BLaER1 treated with 17β-estradiol and CSF1 and Interleukin-3, amounts not matched to agents 10 nM and 100 nM (cell line): ENCODE results near the gene GAMT.

Experiments
- H3K27ac ChIP-seq, 11 experiments: shearing (Covaris generic); formaldehyde crosslinking; 2 replicates each; pipeline ENCODE4 v1.8.1; 2022
- H3K27me3 ChIP-seq, 11 experiments: shearing (Covaris generic); formaldehyde crosslinking; 2 replicates each; pipeline ENCODE4 v1.8.1; 2022
- H3K36me3 ChIP-seq, 11 experiments: shearing (Covaris generic); formaldehyde crosslinking; 2 replicates each; pipeline ENCODE4 v1.8.1; 2022
- H3K4me1 ChIP-seq, 10 experiments: shearing (Covaris generic); formaldehyde crosslinking; 2 replicates each; pipeline ENCODE4 v1.8.1; 2022
- H3K4me2 ChIP-seq, 11 experiments: shearing (Covaris generic); formaldehyde crosslinking; 2 replicates each; pipeline ENCODE4 v1.8.1; 2022
- H3K4me3 ChIP-seq, 10 experiments: shearing (Covaris generic); formaldehyde crosslinking; 2 replicates each; pipeline ENCODE4 v1.8.1; 2022
- H3K9ac ChIP-seq, 11 experiments: shearing (Covaris generic); formaldehyde crosslinking; 2 replicates each; pipeline ENCODE4 v1.8.1; 2022
- H3K9me3 ChIP-seq, 11 experiments: shearing (Covaris generic); formaldehyde crosslinking; replicated peaks in 1 of 11; 2 replicates each; pipeline ENCODE4 v1.8.1; 2022
- H4K20me1 ChIP-seq, 11 experiments: shearing (Covaris generic); formaldehyde crosslinking; 2 replicates each; pipeline ENCODE4 v1.8.1; 2022
- Cebpa-rat ChIP-seq, 11 experiments: shearing (Covaris generic); IDR thresholded peaks; 2 replicates each; pipeline ENCODE4 v1.8.1; 2022

GAMT gene

DNA sequence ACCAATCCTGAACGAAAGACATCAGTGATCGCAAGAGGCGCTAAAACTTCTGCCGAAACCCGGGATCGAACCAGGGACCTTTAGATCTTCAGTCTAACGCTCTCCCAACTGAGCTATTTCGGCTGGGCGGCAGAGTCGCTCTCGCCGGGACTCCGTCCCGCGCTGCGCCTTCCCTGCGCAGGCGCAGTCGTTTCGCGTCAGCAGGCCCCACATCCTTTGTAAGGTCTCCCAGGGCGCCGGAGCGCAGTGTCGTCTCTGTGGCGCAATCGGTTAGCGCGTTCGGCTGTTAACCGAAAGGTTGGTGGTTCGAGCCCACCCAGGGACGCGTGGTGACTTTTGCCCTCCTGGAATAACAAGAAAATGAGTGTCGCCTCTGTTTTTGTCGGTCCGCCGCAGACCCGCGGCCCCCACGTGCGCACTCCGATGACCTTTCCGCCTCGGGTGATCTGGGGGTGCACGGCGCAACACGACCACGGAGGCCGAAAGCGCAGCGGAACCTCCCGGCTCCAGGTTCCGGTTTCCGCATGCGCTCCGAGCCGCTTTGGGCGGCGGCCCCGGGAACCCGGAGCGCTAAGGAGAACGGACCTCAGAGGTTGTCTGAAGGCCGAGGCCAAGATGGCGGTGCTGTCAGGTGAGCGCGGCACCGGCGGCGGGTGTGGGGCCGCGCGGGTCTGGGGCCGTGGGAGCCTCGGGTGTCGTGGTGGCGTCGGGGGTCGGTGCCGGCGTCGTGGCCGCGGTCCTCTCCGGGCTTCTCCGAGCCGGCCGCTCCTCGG lies 17.8 kb downstream of the GAMT start, which contains the start of gene NDUFS7:
Gene NDUFS7, plus strand, starts transcription at position 596 of the 773 bp plus-strand sequence. Its CDS starts 20 bp downstream, at position 616.
- H3K9me3 ChIP-seq, result no peaks in the 10 kb centered on the region
- peak within 1 kb of the TSS; percentile 82 to 95 (median 92) for H3K27ac ChIP-seq
- H3K36me3 ChIP-seq, result peaks cover 11 to 26% (median 24%) of the 10 kb centered on the region in 11 experiments
- H3K9ac ChIP-seq, result peak within 1 kb of the TSS; percentile 89 to 96 (median 95)
- peaks cover 19 to 43% (median 29%) of the 10 kb centered on the region in 10 experiments for H3K4me1 ChIP-seq
- H3K4me3 ChIP-seq, result peak within 1 kb of the TSS; percentile 90 to 100 (median 98)
- peak within 1 kb of the TSS; percentile 92 to 99 (median 94) for H3K4me2 ChIP-seq
- peaks cover 11 to 59% (median 24%) of the 10 kb centered on the region in 11 experiments; a peak in 18 of 22 replicates for H4K20me1 ChIP-seq
- TF ChIP-seq Cebpa-rat (IDR thresholded peaks at IDR 0.05), result peak in 9 of 11 experiments; percentile 54 to 90 (median 67); a peak in 15 of 22 replicates
- H3K27me3 ChIP-seq, result no peaks in the 10 kb centered on the region

DNA sequence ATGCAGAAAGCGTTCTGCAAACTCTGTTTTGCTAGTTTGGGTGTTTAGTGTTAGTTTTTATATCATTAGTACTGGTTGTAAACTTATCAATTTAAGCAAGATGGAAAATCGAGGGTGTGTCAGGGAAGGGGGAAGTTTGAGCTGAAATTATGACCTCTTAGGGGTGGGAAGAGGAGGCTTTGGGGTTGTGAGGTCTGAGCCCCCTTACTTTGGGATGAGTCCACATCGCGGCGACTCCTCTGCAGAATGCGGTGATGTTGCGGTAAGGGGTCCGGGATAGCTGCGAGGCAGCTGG lies 18.4 kb downstream of the GAMT start:
- no peak for TF ChIP-seq Cebpa-rat (IDR thresholded peaks at IDR 0.05)
- peak overlapping the region in 2 of 11 experiments; percentile 89 to 96; a peak in 1 of 22 replicates for H3K9ac ChIP-seq
- H3K4me2 ChIP-seq, result peak overlapping the region in 1 of 11 experiments; percentile 21; a peak in 2 of 22 replicates
- H4K20me1 ChIP-seq, result peaks cover 5 to 57% (median 20%) of the 10 kb centered on the region in 11 experiments; a peak in 15 of 22 replicates
- H3K27me3 ChIP-seq, result no peaks in the 10 kb centered on the region
- H3K4me1 ChIP-seq, result peaks cover 19 to 43% (median 29%) of the 10 kb centered on the region in 10 experiments
- peak overlapping the region in 1 of 11 experiments; percentile 92; a peak in 2 of 22 replicates for H3K27ac ChIP-seq
- no peaks in the 10 kb centered on the region for H3K9me3 ChIP-seq
- H3K36me3 ChIP-seq, result peaks cover 6 to 24% (median 20%) of the 10 kb centered on the region in 11 experiments; a peak in 21 of 22 replicates
- peak overlapping the region in 3 of 10 experiments; percentile 16 to 99 (median 35); a peak in 4 of 20 replicates for H3K4me3 ChIP-seq

DNA sequence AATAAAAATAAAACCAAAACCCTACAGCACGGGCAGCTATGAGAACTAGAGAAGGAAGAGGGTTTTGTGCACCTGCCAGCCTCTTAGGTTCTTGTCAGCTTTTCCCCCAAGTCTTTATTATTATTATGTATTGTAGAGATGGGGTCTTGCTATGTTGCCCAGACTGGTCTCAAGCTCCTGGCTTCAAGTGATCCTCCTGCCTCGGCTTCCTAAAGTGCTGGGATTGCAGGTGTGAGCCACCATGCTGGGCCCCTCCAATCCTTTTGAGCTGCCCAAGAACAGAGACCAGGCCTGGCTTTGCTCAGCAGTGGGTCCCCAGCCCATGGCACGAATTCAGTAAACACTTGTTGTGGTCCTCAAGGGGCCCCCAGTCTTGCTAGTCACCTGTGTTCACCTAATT lies 19.1 kb downstream of the GAMT start:
- H3K9me3 ChIP-seq, result no peaks in the 10 kb centered on the region
- no peak for TF ChIP-seq Cebpa-rat (IDR thresholded peaks at IDR 0.05)
- no peak overlapping the region for H3K4me2 ChIP-seq

DNA sequence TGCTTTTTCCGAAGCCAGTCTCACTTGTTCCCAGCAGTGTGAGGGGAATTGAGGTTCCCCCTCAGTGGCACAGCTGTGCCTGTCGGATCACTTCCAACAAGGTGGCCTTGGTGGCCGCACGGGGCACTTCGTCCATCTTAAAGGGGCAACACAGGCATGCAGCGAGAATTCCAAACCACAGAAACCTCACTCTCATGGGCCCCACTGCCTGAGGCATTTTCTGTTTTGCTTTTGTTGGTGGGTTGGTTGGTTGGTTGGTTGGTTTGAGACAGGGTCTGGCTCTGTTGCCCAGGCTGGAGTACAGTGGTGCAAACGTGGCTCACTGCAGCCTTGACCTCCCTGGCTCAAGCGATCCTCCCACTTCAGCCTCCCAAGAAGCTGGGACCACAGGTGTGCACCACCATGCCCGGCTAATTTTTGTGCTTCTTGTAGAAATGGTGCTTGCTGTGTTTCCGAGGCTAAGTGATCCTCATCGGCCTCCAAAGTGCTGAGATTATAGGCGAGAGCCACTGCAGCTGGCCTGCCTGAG lies 21.3 kb downstream of the GAMT start:
- no peak for TF ChIP-seq Cebpa-rat (IDR thresholded peaks at IDR 0.05)
- Histone ChIP-seq H3K9me3 (no peaks in the 10 kb centered on the region), H3K27me3 (no peaks in the 10 kb centered on the region), H3K4me3 (no peak overlapping the region), H3K9ac (0 out of 22 replicates have a peak overlapping the region, but pooled peaks of 1 of the 11 experiments have one; percentile 13), H3K27ac (no peak overlapping the region), H3K4me2 (peak overlapping the region in 3 of 11 experiments; percentile 12 to 24 (median 20); a peak in 3 of 22 replicates), H4K20me1 (peaks cover 0 to 36% (median 0%) of the 10 kb centered on the region in 11 experiments; a peak in 9 of 22 replicates), H3K4me1 (peaks cover 6 to 41% (median 36%) of the 10 kb centered on the region in 10 experiments), H3K36me3 (peaks cover 0 to 21% (median 18%) of the 10 kb centered on the region in 11 experiments; a peak in 19 of 22 replicates)

More for the DNA sequence above, 19.1 kb downstream of the GAMT start:
- no peaks in the 10 kb centered on the region for H3K27me3 ChIP-seq
- H3K27ac ChIP-seq, result no peak overlapping the region
- no peak overlapping the region for H3K9ac ChIP-seq
- H3K4me3 ChIP-seq, result no peak overlapping the region
- H4K20me1 ChIP-seq, result peaks cover 4 to 55% (median 17%) of the 10 kb centered on the region in 11 experiments; a peak in 15 of 22 replicates
- H3K36me3 ChIP-seq, result peaks cover 7 to 28% (median 23%) of the 10 kb centered on the region in 11 experiments; a peak in 20 of 22 replicates
- H3K4me1 ChIP-seq, result peaks cover 19 to 46% (median 32%) of the 10 kb centered on the region in 10 experiments

DNA sequence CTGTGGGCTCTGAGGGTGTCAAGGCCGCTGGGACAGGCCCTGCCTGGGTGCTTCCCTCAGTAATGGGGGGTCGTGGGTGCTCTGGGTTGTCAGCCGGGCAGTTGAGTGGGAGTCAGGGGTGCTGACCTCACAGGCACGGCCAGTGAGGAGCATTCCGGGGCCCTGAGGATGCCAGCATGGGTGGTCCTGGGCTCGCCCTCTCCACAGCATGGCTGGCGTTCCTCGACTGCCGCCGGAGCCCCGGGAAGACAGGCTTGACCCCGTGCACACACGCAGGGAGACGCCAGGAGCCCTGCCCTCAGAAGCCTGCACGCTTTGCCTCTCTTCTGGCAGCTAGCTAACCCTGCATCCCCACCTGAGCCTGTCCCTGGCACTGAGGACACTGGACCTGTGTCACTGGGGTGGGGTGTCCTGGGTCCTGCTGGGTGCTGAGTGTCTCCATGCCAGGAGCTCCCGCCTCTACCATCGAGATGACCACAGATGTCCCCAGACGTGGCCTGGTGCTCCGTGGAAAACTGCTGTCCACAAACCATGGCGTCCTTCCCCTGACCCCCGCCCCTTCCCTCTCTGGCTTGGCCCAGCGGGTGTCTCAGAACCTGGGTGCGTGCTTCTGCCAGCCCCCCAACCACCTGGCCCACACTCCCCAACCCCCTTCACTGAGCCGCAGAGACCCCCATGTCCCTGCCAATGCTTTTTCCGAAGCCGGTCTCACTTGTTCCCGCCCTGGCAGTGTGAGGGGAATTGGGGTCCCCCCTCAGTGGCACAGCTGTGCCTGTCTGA lies 22.0 kb downstream of the GAMT start:
- H3K9me3 ChIP-seq, result no peaks in the 10 kb centered on the region
- H4K20me1 ChIP-seq, result peaks cover 0 to 36% (median 0%) of the 10 kb centered on the region in 11 experiments; a peak in 7 of 22 replicates
- TF ChIP-seq Cebpa-rat (IDR thresholded peaks at IDR 0.05), result no peak
- H3K4me3 ChIP-seq, result no peak overlapping the region
- H3K9ac ChIP-seq, result peak overlapping the region in 2 of 11 experiments; percentile 13 to 33; a peak in 1 of 22 replicates
- H3K4me2 ChIP-seq, result peak overlapping the region in 3 of 11 experiments; percentile 12 to 24 (median 20); a peak in 3 of 22 replicates
- H3K27ac ChIP-seq, result no peak overlapping the region
- H3K36me3 ChIP-seq, result peaks cover 3 to 28% (median 25%) of the 10 kb centered on the region in 11 experiments
- peaks cover 0 to 43% (median 37%) of the 10 kb centered on the region in 10 experiments; a peak in 16 of 20 replicates for H3K4me1 ChIP-seq
- no peaks in the 10 kb centered on the region for H3K27me3 ChIP-seq

DNA sequence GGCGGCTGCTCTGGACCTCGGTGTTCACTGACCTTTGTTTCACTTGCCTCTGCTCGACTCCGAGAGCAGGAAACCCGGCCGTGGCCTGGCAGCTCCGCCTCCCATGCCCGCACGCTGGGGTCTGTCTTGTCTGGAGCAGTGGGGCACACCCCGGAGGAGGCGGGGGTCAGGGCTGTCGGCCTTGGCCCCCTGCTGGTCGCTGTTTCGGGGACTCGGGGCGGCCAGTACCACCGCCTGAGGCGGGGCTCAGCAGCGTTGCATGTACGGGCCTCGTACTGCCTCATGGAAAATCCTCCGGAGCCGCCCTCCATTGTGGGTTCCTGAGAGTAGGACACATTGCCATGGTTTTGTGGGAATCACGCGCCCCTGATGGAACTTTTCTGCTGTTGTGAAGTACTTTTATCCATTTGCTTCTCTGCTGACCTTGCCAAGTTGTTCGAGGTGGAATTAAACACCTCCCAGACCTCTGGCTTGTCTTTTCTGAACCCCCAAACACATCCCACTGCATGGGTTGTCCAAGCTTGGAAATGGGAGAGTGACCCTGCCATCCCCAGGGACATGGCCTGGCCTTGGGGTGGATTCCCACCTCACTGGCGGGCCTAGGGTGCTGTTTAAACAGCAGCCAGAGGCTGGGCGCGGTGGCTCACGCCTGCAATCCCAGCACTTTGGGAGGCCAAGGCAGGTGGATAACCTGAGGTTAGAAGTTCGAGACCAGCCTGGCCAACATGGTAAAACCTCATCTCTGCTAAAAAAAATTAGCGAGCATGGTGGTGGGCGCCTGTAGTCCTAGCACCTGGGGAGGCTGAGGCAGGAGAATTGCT lies 23.2 kb downstream of the GAMT start:
- Histone ChIP-seq H3K27me3 (no peaks in the 10 kb centered on the region), H3K4me2 (no peak overlapping the region), H4K20me1 (peaks cover 0 to 45% (median 0%) of the 10 kb centered on the region in 11 experiments; a peak in 4 of 22 replicates), H3K27ac (peak overlapping the region in 4 of 11 experiments; percentile 56 to 73 (median 71); a peak in 5 of 22 replicates), H3K4me3 (no peak overlapping the region), H3K9me3 (no peaks in the 10 kb centered on the region), H3K4me1 (peaks cover 0 to 55% (median 47%) of the 10 kb centered on the region in 10 experiments; a peak in 16 of 20 replicates), H3K36me3 (peaks cover 14 to 39% (median 37%) of the 10 kb centered on the region in 11 experiments), H3K9ac (peak overlapping the region in 1 of 11 experiments; percentile 52; a peak in 2 of 22 replicates)
- TF ChIP-seq Cebpa-rat (IDR thresholded peaks at IDR 0.05), result no peak

DNA sequence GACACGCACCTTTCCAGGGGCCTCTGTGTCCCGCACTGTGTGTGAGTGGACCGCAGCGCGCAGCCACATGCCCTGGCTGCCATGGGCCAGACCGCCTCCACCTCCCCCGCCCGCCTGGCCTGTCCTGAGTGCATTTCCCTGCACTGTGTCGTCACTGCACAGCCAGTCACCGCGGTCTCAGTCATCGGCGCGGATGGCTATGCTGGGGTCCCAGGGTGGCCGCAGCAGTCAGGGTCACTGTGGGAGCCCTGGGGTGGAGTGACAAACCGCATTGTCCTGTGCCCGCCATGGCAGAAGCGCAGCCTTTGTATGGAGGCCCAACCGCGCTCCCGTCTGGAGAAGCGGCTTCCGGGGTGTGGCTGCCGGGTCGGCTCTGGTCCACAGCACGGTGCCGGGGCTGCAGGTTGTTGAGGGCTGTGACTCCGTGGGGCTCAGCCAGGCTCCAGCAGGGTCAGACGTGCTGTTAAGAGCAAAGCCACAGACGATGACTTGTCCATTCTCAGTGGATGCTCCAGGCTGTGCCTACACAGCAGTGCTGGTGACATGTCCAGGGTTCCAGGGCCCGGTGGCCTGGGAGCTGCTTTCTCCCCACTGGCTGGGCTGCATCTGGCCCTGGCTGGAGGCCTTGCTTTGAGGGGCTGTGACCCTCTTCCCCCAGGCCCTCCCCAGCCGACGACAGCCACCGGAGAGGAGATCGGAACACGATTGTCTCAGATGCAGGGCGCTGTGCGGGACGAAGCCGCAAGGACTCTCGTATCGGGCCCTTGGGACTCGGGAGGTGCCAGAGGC lies 24.0 kb downstream of the GAMT start:
- H3K9me3 ChIP-seq, result no peaks in the 10 kb centered on the region
- peak overlapping the region in 4 of 11 experiments; percentile 7 to 58 (median 52); a peak in 5 of 22 replicates for H3K9ac ChIP-seq
- H3K4me3 ChIP-seq, result no peak overlapping the region

More for the DNA sequence above, 24.0 kb downstream of the GAMT start:
- H3K27me3 ChIP-seq, result no peaks in the 10 kb centered on the region
- peak overlapping the region in 5 of 11 experiments; percentile 7 to 73 (median 71); a peak in 8 of 22 replicates for H3K27ac ChIP-seq
- peaks cover 0 to 63% (median 55%) of the 10 kb centered on the region in 10 experiments; a peak in 16 of 20 replicates for H3K4me1 ChIP-seq
- TF ChIP-seq Cebpa-rat (IDR thresholded peaks at IDR 0.05), result no peak
- H4K20me1 ChIP-seq, result peaks cover 0 to 40% (median 0%) of the 10 kb centered on the region in 11 experiments; a peak in 4 of 22 replicates
- peak overlapping the region in 5 of 11 experiments; percentile 46 to 66 (median 63); a peak in 4 of 22 replicates for H3K4me2 ChIP-seq
- H3K36me3 ChIP-seq, result peaks cover 18 to 47% (median 42%) of the 10 kb centered on the region in 11 experiments
